Hematopoietic multipotent progenitor cell treated with erythropoietin and hydrocortisone succinate and interleukin-3 and kit ligand, for 8 days (in vitro differentiated cells): Measurements from ENCODE around the gene PTBP2.

Source experiments
- DNase-seq: peaks from one replicate; pipeline ENCODE4 v3.0.0-alpha.2; 2015

The PTBP2 gene

DNA sequence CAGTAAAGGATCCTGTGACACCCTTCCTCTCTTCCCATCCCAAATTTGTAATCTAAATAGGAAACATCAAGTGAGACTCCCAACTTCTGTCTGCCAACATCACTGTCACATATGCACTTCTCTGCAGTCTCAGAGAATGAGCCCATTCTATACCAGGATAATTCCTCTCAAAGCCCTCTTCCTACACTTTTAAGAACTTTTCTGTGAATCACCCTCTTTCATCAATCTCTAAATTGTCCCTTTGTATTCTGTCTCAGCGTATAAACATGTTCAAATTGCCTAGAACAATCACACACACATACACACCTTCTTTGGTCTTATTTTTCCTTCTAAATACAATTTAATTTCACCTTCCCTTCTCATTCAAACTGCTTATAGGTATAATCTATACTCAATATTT, 111.8 kb downstream of the PTBP2 start:
- DNase-seq: no peak

DNA sequence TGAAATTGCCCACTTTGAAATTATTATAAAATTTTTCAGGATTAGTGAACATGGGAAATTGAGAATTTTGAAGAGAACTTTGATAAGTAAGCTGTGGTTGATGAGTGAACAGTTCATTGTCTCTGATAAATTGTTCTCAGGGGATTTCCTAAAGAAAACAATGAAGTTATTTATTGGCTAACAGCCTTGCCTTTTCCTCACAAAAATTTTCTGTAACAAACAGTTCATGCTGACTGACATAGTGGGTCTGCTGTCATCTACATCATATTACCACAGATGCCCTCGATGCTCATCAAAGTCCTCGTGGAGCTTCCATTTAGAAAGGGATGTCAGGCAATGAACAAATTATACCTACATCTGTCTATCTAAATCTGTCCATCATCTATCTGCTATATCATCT, 113.4 kb downstream of the PTBP2 start:
- DNase-seq: no peak

DNA sequence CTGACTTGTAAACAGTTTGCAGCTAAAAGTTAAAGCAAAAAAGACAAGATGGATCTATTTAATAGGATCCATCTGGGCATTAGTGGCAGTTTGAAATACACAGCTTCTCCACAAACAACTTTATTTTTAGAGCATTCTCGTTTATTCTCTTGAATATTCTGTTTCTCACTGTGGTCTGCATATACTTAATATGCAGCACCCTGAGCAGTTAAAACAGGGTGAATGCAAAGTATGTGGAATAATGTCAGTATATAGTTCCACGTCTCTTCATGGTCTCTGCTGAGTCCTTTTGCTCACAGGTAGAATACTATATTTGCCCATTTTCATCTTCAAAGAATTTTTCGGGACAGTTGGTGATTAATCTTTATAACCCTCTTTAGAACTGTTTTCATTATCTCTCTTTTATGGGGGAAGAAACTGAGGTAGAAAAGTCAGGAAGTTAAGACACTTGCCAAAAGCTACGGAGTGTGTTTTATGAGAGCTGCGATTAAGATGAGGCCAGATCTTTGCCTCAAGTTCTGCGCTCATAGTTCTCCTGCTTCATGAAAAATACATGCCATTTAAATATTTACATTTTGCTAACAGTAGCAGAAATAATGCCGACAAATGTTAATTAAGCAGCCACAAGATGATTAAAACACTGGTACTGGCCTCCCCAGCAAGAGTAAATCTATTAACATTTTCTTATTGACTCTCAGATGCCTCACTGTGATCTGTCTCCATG, 115.6 kb downstream of the PTBP2 start:
- DNase-seq: no peak

DNA sequence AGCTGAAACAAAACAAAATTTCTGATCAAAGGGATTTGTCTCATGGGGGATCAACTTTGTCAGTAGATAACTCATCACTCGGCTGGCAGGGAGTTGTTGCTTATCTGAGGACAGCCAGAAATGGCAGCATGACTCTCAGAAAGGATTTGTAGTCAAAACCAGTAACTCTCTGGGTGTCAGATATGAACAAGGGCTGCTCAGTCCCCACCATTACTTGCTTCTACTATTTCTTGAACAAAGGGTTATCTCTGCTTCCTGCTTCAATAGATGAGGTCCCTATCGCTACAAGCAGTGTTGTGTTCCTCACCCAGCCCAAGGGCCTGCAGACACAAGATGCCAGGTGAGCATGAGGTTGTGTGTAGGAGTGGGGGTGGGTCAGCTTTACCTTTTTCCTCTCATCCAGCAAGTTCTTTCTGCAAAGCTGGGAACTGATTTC, 116.2 kb downstream of the PTBP2 start:
- DNase-seq: peak; percentile 40

DNA sequence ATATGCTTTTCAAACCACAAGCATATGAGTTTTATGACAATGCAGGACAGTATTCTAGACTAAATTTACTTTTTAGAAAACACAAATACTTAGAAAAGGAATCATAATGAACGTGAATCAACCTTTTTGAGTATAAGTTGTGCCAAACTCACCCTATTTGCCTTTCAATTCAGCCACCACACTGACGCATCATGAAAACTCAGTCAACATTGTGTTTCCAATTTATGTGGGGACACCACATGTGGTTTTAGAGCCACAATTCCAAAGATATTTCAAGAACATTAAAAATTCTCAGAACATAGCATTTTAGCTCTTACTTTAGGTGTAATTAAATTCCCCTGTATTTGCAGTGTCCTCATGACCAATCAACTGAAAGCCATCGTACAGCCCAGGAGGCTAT, 118.8 kb downstream of the PTBP2 start:
- no peak for DNase-seq

DNA sequence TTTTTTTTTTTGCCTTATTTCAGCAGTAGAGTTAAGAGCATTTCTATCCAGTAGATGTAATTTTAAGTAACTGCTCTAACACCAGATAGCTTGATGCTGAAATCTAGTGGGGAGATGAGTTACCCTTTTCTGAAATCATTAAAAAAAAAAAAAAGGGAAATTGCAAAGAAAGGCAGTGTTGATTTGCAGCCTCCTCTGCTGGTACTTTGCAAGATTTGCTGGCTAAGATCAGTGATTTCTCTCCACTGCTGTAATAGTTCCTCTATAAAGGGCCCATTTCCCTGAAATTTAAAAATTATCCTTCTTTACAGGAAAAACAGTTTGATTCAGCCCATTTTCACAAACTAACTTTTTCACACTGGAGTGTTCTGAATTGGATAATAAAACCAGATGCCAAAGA, 120.6 kb downstream of the PTBP2 start:
- no peak for DNase-seq

DNA sequence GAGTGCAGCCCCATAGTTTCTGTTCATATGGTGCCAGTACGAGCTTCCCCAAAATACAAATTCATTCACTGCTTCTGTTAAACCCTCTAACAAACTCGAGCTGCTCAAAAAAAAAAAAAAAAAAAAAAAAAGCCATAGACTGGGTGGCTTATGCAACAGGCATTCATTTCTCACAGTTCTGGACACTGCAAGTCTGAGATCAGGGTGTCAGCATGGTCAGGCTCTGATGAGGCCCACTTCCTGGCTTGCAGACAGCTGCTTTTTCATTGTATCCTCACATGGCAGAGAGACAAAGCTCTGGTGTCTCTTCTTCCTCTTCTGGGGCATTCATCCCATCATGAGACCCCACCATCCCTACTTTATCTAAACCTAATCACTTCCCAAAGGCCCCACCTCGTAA, 121.6 kb downstream of the PTBP2 start:
- DNase-seq: no peak

DNA sequence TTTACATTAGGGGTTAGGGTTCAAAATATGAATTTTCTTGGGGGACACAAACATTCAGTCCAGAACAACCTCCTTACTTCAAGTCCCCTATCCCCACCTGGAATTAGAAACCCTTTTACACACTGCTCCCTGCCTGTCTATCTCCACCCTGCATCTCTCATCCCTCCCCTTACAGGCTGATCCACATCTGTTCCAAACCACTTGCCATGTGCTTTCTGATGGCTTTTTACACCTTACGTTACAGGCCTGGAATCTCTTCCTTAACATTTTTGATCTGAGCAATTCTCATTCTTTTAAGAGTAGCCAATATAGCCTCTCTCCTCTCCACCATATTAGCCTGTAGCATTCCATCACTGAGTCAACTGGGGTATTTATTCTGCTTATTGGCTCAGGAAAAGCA, 122.0 kb downstream of the PTBP2 start:
- no peak for DNase-seq

DNA sequence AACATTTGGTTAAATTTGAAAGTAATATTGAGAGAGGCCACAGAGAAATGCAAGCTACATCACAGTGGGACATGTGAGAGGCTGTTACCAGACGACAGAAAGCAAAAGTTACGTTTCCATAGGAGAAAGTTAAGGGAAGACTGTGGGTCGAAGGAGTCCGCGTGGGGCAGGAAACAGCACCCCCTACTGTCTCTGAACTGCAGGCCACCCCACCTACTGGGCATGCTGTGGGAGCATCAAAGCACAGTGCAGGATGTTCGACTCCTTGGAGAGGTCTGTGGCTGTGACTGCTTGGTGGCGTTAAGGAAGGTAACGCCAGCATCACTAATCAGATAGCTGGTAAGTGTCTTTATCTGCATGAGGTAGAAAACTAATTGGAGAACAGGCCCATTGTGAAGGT, 123.9 kb downstream of the PTBP2 start:
- DNase-seq: peak; percentile 43

DNA sequence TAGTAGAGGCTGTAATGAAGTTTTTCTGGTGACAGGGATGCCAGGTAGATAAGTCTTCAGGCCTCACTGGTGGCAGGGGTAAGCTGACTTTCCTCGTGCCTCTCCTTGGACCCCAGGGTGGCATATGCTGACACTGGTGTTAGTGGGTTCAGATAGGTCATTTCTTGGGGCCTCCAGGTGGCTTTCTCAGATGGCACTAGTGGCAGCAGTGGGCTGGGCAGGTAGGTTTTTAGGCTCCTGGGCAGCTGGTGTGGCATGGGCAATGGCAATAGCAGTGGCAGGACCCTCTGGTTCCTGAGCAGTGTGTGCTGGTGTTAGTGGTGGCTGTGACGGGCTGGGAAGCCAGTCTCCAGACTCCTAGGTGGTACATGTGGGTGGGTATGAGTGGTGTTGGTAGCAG, 140.3 kb downstream of the PTBP2 start:
- no peak for DNase-seq

DNA sequence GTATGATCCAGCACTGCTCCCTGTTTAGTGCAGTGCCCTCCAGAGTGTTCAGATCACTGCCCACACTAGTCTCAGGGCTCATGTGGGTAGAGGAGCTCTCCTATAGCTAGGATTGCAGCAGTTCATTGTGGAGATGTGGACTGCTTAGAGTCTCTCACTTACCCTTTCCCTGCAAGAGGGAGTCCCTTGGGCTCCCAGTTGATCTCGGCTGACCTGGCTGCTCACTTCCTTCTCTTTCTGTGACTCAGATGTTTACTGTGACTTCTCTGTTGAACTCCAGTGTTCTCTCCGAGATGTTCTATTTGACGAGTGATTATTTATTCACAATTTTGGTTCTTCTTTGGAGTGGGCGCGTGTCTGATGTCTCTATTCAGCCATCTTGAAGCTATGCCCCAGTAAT, 141.9 kb downstream of the PTBP2 start:
- no peak for DNase-seq
